Loucy (cell line): ENCODE data around the gene PLA2G5.

ENCODE experiments used
- H2AFZ ChIP-seq: fragments of 200-600 bp; sonication (generic); 2 replicates; pipeline ENCODE4 v1.6.0; 2016; ENCODE audit warnings: antibody characterized with exemption, mild to moderate bottlenecking, low read length, moderate library complexity
- H3F3A ChIP-seq: fragments of 200-600 bp; 2 replicates; pipeline ENCODE4 v1.6.0; 2016; ENCODE audit warnings: antibody characterized with exemption, low read depth, mild to moderate bottlenecking
- H3K27me3 ChIP-seq: fragments of 200-600 bp; sonication (generic); 2 replicates; pipeline ENCODE4 v1.6.1; 2014; ENCODE audit warnings: low read length, mild to moderate bottlenecking; ENCODE audit not compliant: insufficient read depth, poor library complexity, severe bottlenecking
- H3K36me3 ChIP-seq: fragments of 200-600 bp; sonication (generic); 2 replicates; pipeline ENCODE4 v1.6.1; 2016; ENCODE audit warnings: low read length; ENCODE audit not compliant: insufficient read depth
- H3K4me1 ChIP-seq: fragments of 200-600 bp; sonication (generic); 2 replicates; pipeline ENCODE4 v1.5.1; 2014; ENCODE audit warnings: low read length, mild to moderate bottlenecking; ENCODE audit not compliant: insufficient read depth, poor library complexity, severe bottlenecking
- H3K4me2 ChIP-seq: fragments of 200-600 bp; sonication (generic); 2 replicates; pipeline ENCODE4 v1.6.0; 2014; ENCODE audit warnings: antibody characterized with exemption, low read length, low read depth, mild to moderate bottlenecking; ENCODE audit not compliant: poor library complexity, severe bottlenecking
- H3K4me3 ChIP-seq: fragments of 200-600 bp; sonication (generic); 2 replicates; pipeline ENCODE4 v1.5.1; 2014; ENCODE audit warnings: low read length, mild to moderate bottlenecking, mixed read lengths; ENCODE audit not compliant: poor library complexity, severe bottlenecking
- H3K79me2 ChIP-seq: fragments of 200-600 bp; sonication (generic); 2 replicates; pipeline ENCODE4 v1.6.1; 2014; ENCODE audit warnings: low read length; ENCODE audit not compliant: insufficient read depth
- H3K9ac ChIP-seq: fragments of 200-600 bp; sonication (generic); 2 replicates; pipeline ENCODE4 v1.6.0; 2014; ENCODE audit warnings: mild to moderate bottlenecking, low read depth, low read length, moderate library complexity; ENCODE audit not compliant: poor library complexity, severe bottlenecking
- H3K9me2 ChIP-seq: fragments of 200-600 bp; sonication (generic); replicated peaks from 2 replicates; pipeline ENCODE4 v1.6.1; 2016; ENCODE audit warnings: low read depth, low read length, mixed read lengths
- H3K9me3 ChIP-seq: fragments of 200-600 bp; sonication (generic); 2 replicates; pipeline ENCODE4 v1.6.1; 2014; ENCODE audit warnings: mild to moderate bottlenecking, antibody characterized with exemption, low read length, low read depth; ENCODE audit not compliant: insufficient read depth
- H4K20me1 ChIP-seq: fragments of 200-600 bp; sonication (generic); 2 replicates; pipeline ENCODE4 v1.6.0; 2014; ENCODE audit warnings: antibody characterized with exemption, low read length, mild to moderate bottlenecking; ENCODE audit not compliant: insufficient read depth, poor library complexity, severe bottlenecking
- EZH2phosphoT487 ChIP-seq: fragments of 200-600 bp; IDR thresholded peaks from 2 replicates; pipeline ENCODE4 v1.6.1; 2018; ENCODE audit warnings: antibody characterized with exemption, mild to moderate bottlenecking, moderate library complexity, borderline replicate concordance
- TF ChIP-seq, protein P1 (sequence below): fragments of 200-600 bp; sonication (generic); conservative IDR thresholded peaks from 2 replicates; pipeline ENCODE4 v1.5.1; 2014; ENCODE audit warnings: mild to moderate bottlenecking, antibody characterized with exemption, low read length

The PLA2G5 gene

DNA sequence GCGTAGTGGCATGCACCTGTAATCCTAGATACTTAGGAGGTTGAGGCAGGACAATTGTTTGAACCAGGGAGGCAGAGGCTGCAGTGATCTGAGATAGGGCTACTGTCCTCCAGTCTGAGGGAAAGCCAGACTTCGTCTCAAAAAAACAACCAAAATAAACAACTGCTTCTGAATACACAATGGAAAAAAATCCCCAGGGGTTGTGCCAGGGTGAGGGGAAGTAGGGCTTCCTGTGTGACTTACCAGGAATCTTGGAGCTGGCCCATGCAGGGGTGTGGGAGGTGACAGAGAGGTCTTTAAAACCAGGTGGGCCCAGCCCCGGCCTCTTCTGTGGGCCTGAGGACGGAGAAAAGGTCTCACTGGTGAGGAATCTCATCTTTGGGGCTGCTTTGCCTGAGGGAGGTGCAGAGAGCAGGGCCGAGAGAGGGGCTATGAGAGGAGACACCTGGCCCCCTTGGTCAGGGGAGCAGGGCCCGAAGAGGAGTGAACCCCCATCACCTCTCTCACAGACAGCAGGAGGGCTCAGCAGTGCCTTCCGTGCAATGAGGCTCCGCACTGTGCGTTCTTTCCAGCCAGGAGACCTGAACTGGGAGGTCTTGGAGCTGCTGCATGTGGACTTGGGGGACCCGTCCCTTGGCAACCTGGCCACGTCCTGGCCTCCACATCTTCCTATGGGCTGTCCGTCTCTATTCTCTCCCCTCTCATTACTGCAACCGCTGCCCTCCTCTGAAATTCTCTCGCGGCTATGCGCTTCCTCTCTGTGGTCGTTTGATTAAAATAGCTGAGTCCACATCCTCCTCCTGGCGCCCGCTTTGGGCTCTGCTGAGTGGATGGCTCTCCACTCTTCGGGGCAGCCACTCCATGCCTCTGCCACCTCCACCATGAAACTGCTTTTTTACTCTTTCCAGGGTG is 10.7 kb downstream of the PLA2G5 start:
- H3K27me3 ChIP-seq = no peaks in the 10 kb centered on the region
- H3K4me2 ChIP-seq = peak overlapping the region; percentile 54
- no peak for TF ChIP-seq EZH2phosphoT487
- TF ChIP-seq, protein P1, sequence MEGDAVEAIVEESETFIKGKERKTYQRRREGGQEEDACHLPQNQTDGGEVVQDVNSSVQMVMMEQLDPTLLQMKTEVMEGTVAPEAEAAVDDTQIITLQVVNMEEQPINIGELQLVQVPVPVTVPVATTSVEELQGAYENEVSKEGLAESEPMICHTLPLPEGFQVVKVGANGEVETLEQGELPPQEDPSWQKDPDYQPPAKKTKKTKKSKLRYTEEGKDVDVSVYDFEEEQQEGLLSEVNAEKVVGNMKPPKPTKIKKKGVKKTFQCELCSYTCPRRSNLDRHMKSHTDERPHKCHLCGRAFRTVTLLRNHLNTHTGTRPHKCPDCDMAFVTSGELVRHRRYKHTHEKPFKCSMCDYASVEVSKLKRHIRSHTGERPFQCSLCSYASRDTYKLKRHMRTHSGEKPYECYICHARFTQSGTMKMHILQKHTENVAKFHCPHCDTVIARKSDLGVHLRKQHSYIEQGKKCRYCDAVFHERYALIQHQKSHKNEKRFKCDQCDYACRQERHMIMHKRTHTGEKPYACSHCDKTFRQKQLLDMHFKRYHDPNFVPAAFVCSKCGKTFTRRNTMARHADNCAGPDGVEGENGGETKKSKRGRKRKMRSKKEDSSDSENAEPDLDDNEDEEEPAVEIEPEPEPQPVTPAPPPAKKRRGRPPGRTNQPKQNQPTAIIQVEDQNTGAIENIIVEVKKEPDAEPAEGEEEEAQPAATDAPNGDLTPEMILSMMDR = no peak; the same call in 1 of the 2 replicates
- H3K9me3 ChIP-seq = no peaks in the 10 kb centered on the region
- H2AFZ ChIP-seq = peak overlapping the region; percentile 54; the same call in 1 of the 2 replicates
- peak overlapping the region; percentile 22 for H3K4me3 ChIP-seq
- no peaks in the 10 kb centered on the region for H3K79me2 ChIP-seq
- H3K36me3 ChIP-seq = no peaks in the 10 kb centered on the region
- H3K9me2 ChIP-seq = no peaks in the 10 kb centered on the region
- peak overlapping the region; percentile 25 for H3K9ac ChIP-seq
- peaks cover 21% of the 10 kb centered on the region for H3K4me1 ChIP-seq
- no peaks in the 10 kb centered on the region for H4K20me1 ChIP-seq
- H3F3A ChIP-seq = no peaks in the 10 kb centered on the region

GRCh38 chr1:20081353-20081810 is 11.4 kb downstream of the PLA2G5 start:
- Histone ChIP-seq H3K4me1 (peaks cover 21% of the 10 kb centered on the region), H4K20me1 (no peaks in the 10 kb centered on the region), H3K9ac (no peak overlapping the region), H3K9me3 (no peaks in the 10 kb centered on the region), H3F3A (no peaks in the 10 kb centered on the region), H3K36me3 (no peaks in the 10 kb centered on the region), H3K4me2 (peak overlapping the region; percentile 54), H3K79me2 (no peaks in the 10 kb centered on the region), H3K27me3 (no peaks in the 10 kb centered on the region), H2AFZ (0 out of 2 replicates have a peak overlapping the region, but pooled peaks have one; percentile 54), H3K4me3 (no peak overlapping the region), H3K9me2 (no peaks in the 10 kb centered on the region)
- no peak for TF ChIP-seq EZH2phosphoT487
- TF ChIP-seq, protein P1 = no peak

GRCh38 chr1:20082772-20083171 is 12.8 kb downstream of the PLA2G5 start:
- Histone ChIP-seq H3K4me1 (peaks cover 21% of the 10 kb centered on the region), H4K20me1 (no peaks in the 10 kb centered on the region), H2AFZ (no peak overlapping the region), H3K4me3 (no peak overlapping the region), H3K9ac (no peak overlapping the region), H3K9me2 (no peaks in the 10 kb centered on the region), H3F3A (no peaks in the 10 kb centered on the region), H3K79me2 (no peaks in the 10 kb centered on the region), H3K36me3 (no peaks in the 10 kb centered on the region), H3K27me3 (no peaks in the 10 kb centered on the region), H3K4me2 (no peak overlapping the region), H3K9me3 (no peaks in the 10 kb centered on the region)
- TF ChIP-seq, protein P1 = no peak
- TF ChIP-seq EZH2phosphoT487 = no peak
